Kidney (tissue), 14 donors: Measurements from ENCODE around the gene GAS6. TPM values are rescaled to one million over a fixed set of nuclear protein-coding genes. Genes with fewer than 3 reads are reported as not detected.

Experiments
- DNase-seq, 5 donors: peaks; one replicate each; pipeline ENCODE4 v3.0.0-alpha.2; 2013 to 2020
- FAIRE-seq: peaks from 2 replicates; lab custom pipeline; 2012; peaks lifted over from hg19 to GRCh38; lab: Jason Lieb, UNC
- H3K27ac ChIP-seq, 2 donors: one replicate each; pipeline ENCODE4 v1.7.0; 2013; ENCODE audit warnings: low read depth in 2 of 2, low read length in 2 of 2, inconsistent platforms in 1 of 2
- H3K27me3 ChIP-seq: one replicate; pipeline ENCODE4 v1.7.1; 2013; ENCODE audit warnings: low read length, inconsistent platforms; ENCODE audit not compliant: control insufficient read depth, insufficient read depth
- H3K36me3 ChIP-seq, 3 donors: one replicate each; pipeline versions ENCODE4 v1.7.0 to v1.7.1; 2013; ENCODE audit warnings: low read length in 3 of 3, control low read depth in 1 of 3, inconsistent platforms in 1 of 3; ENCODE audit not compliant: insufficient read depth in 3 of 3, control insufficient read depth in 2 of 3
- H3K4me1 ChIP-seq, 3 donors: one replicate each; pipeline versions ENCODE4 v1.7.0 to v1.7.1; 2013; ENCODE audit warnings: low read length in 3 of 3, inconsistent platforms in 1 of 3, low read depth in 1 of 3; ENCODE audit not compliant: control insufficient read depth in 2 of 3, insufficient read depth in 2 of 3
- H3K4me3 ChIP-seq, 3 donors: one replicate each; pipeline versions ENCODE4 v1.7.0 to v1.8.1; 2013; ENCODE audit warnings: low read length in 3 of 3, control low read depth in 1 of 3, inconsistent platforms in 1 of 3
- H3K9ac ChIP-seq, 3 donors: one replicate each; pipeline versions ENCODE4 v1.7.0 to v1.7.1; 2013; ENCODE audit warnings: low read length in 3 of 3, control low read depth in 1 of 3, inconsistent platforms in 1 of 3
- H3K9me3 ChIP-seq, 3 donors: one replicate each; pipeline versions ENCODE4 v1.7.0 to v1.7.1; 2013; ENCODE audit warnings: low read length in 3 of 3, control low read depth in 1 of 3, inconsistent platforms in 1 of 3; ENCODE audit not compliant: control insufficient read depth in 2 of 3, insufficient read depth in 1 of 3
- CTCF ChIP-seq: IDR thresholded peaks from 3 replicates; pipeline ENCODE4 v1.5.1; 2012; ENCODE audit warnings: mild to moderate bottlenecking, moderate library complexity, borderline replicate concordance; ENCODE audit not compliant: insufficient read depth; ENCODE audit errors: extremely low read depth
- intact Hi-C: fragments of 100-400 bp; cut with DNase I; formaldehyde crosslinking; loops from one replicate; pipeline ENCODE4 v1.11.1; 2022
- polyA plus RNA-seq: library from polyadenylated mRNA; stranded (reverse); fragments of 350-450 nt; fragmentation: Illumina TruSeq; extraction: RNeasy Lipid Tissue Mini Kit (QIAGEN cat#74804); gene quantifications from one replicate; pipeline ENCODE4 v1.2.3, GENCODE V29; 2014; ENCODE audit warnings: low read depth, low replicate concordance; ENCODE audit not compliant: insufficient read depth
- total RNA-seq: library from RNA; stranded (reverse); fragmentation: NEBNext Ultra II Directional; extraction: Animal tissue kit (Norgen Biotek cat#: 25700); gene quantifications from one replicate; pipeline ENCODE4 v1.2.1, GENCODE V29; 2021
- donor health status: control.
- donor health status: control.
- donor health status: control.
- donor health status: control.
- donor health status: control.
- donor health status: DM: yes; HTN: yes; CAD: no.
- donor health status: Normal renal cell carcinoma (clear cell type).

Gene GAS6
- total and polyA plus RNA-seq, 2 donors from 2014 or later = 83.5 to 135 TPM

- no peaks in the 10 kb centered on the region for H3K27me3 ChIP-seq
- no peak for FAIRE-seq
- DNase-seq = no peak
- H3K9me3 ChIP-seq = no peaks in the 10 kb centered on the region
- no peak overlapping the region for H3K4me3 ChIP-seq
- H3K27ac ChIP-seq = no peak overlapping the region
- no peak overlapping the region for H3K9ac ChIP-seq
- H3K4me1 ChIP-seq = peaks cover 0 to 14% (median 0%) of the 10 kb centered on the region in 3 donors
- peaks cover 0 to 5% (median 2%) of the 10 kb centered on the region in 3 donors for H3K36me3 ChIP-seq
- intact Hi-C loops = no loop called here
- TF ChIP-seq CTCF = no peak
Measured at GRCh38 chr13:113822266-113822665, 41.6 kb downstream of the GAS6 start.

GRCh38 chr13:113821847-113822246 lies 42.0 kb downstream of the GAS6 start:
- Histone ChIP-seq H3K36me3 (peaks cover 0 to 2% (median under 1%) of the 10 kb centered on the region in 3 donors), H3K9me3 (no peaks in the 10 kb centered on the region), H3K9ac (peak overlapping the region in 1 of 3 donors; percentile 3), H3K27ac (peak overlapping the region in 1 of 2 donors; percentile 22), H3K4me1 (peaks cover 0 to 14% (median 0%) of the 10 kb centered on the region in 3 donors), H3K4me3 (no peak overlapping the region), H3K27me3 (no peaks in the 10 kb centered on the region)
- intact Hi-C loops = no loop called here
- TF ChIP-seq CTCF = no peak
- FAIRE-seq (no peak), DNase-seq (no peak)

GRCh38 chr13:113820813-113821651 lies 42.8 kb downstream of the GAS6 start:
- Histone ChIP-seq H3K36me3 (peaks cover 0 to 2% (median 0%) of the 10 kb centered on the region in 3 donors), H3K9ac (peak overlapping the region in 1 of 3 donors; percentile 3), H3K27ac (peak overlapping the region; percentile 7 to 22), H3K4me1 (peaks cover 0 to 21% (median 0%) of the 10 kb centered on the region in 3 donors), H3K4me3 (no peak overlapping the region), H3K9me3 (no peaks in the 10 kb centered on the region), H3K27me3 (no peaks in the 10 kb centered on the region)
- intact Hi-C loops = no loop called here
- DNase-seq = peak in 3 of 5 donors; percentile 50 to 59 (median 58)
- no peak for FAIRE-seq
- no peak for TF ChIP-seq CTCF
